Natural killer cell treated with Interleukin-12 subunit alpha and Interleukin-12 subunit beta and Interleukin-15 and Interleukin-18, amount 100 ng/mL, for 72 hours (primary cell): ENCODE results near the gene CSF2RB. TPM values are rescaled to one million over a fixed set of nuclear protein-coding genes. Genes with fewer than 3 reads are reported as not detected.

Source experiments
- ATAC-seq, 2 donors: fragments of 150-1000 bp; cut with Tn5 transposase in 1 of 2; sonication (Bioruptor Pico), chemical (Tn5 transposase) in 1 of 2; 2 replicates each; pipeline ENCODE4 v1.10.0; 2021
- DNase-seq: peaks from one replicate; pipeline ENCODE4 v3.0.0; 2022; ENCODE audit warnings: low spot score
- H3K27ac Mint-ChIP-seq, 2 donors: 1 replicate in 1 of 2; 2 replicates in 1 of 2; pipeline ENCODE4 v1.8.0; 2022; ENCODE audit warnings: mixed read lengths in 2 of 2, mild to moderate bottlenecking in 1 of 2, moderate library complexity in 1 of 2
- H3K27me3 Mint-ChIP-seq, 2 donors: 1 replicate in 1 of 2; 2 replicates in 1 of 2; pipeline ENCODE4 v1.8.0; 2022; ENCODE audit warnings: mixed read lengths in 2 of 2
- H3K36me3 Mint-ChIP-seq: one replicate; pipeline ENCODE4 v1.8.0; 2022; ENCODE audit warnings: mixed read lengths
- H3K4me1 Mint-ChIP-seq, 2 donors: 1 replicate in 1 of 2; 2 replicates in 1 of 2; pipeline ENCODE4 v1.8.0; 2022; ENCODE audit warnings: low read depth in 2 of 2, mixed read lengths in 2 of 2, mild to moderate bottlenecking in 1 of 2
- H3K4me3 Mint-ChIP-seq: one replicate; pipeline ENCODE4 v1.8.0; 2022; ENCODE audit warnings: mixed read lengths
- H3K9me3 Mint-ChIP-seq: 2 replicates; pipeline ENCODE4 v1.8.0; 2022; ENCODE audit warnings: mixed read lengths
- total RNA-seq, 2 donors: library from RNA; stranded (reverse); gene quantifications; one replicate each; pipeline ENCODE4 v1.2.3, GENCODE V29; 2022

The CSF2RB gene
- total RNA-seq, 2 donors from 2014 or later = 5.0 to 47.9 TPM

GRCh38 chr22:36899498-36899897 lies 13.9 kb upstream of the CSF2RB start:
- peaks cover 22% of the 10 kb centered on the region for H3K36me3 Mint-ChIP-seq
- peak overlapping the region in 1 of 2 donors; percentile 92 for H3K27ac Mint-ChIP-seq
- peaks cover 21 to 32% of the 10 kb centered on the region in 2 donors for H3K27me3 Mint-ChIP-seq
- H3K4me3 Mint-ChIP-seq = no peak overlapping the region
- DNase-seq = no peak
- no peaks in the 10 kb centered on the region for H3K9me3 Mint-ChIP-seq
- no peak for ATAC-seq
- peaks cover 27 to 35% of the 10 kb centered on the region in 2 donors for H3K4me1 Mint-ChIP-seq

DNA sequence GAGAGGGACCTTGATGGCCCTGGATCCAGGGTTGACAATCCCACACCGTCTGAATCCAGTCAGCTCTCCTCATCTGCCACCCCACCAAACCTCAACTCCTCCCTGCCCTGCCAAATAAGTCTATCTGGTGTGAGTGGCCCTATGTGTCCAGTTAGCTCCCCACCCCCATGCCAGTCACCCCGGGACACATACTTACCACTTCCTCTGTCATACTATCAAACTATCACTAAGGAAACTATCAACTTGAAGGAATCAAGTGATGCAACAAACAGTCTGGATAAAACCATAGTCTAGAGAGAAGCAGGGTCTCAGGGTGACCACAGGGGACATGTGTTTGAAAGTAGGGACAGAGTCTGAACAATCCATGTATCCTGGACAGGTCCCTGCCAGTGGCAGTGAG lies 13.2 kb upstream of the CSF2RB start:
- Mint-ChIP-seq H3K36me3 (peaks cover 19% of the 10 kb centered on the region), H3K9me3 (no peaks in the 10 kb centered on the region), H3K4me1 (peaks cover 27 to 35% of the 10 kb centered on the region in 2 donors), H3K27me3 (peaks cover 25 to 39% of the 10 kb centered on the region in 2 donors), H3K27ac (peak overlapping the region in 1 of 2 donors; percentile 92), H3K4me3 (peak overlapping the region; percentile 82)
- ATAC-seq (peak in 1 of 2 donors; percentile 83), DNase-seq (no peak)

GRCh38 chr22:36900880-36901279 lies 12.5 kb upstream of the CSF2RB start:
- H3K4me3 Mint-ChIP-seq = peak overlapping the region; percentile 82

DNA sequence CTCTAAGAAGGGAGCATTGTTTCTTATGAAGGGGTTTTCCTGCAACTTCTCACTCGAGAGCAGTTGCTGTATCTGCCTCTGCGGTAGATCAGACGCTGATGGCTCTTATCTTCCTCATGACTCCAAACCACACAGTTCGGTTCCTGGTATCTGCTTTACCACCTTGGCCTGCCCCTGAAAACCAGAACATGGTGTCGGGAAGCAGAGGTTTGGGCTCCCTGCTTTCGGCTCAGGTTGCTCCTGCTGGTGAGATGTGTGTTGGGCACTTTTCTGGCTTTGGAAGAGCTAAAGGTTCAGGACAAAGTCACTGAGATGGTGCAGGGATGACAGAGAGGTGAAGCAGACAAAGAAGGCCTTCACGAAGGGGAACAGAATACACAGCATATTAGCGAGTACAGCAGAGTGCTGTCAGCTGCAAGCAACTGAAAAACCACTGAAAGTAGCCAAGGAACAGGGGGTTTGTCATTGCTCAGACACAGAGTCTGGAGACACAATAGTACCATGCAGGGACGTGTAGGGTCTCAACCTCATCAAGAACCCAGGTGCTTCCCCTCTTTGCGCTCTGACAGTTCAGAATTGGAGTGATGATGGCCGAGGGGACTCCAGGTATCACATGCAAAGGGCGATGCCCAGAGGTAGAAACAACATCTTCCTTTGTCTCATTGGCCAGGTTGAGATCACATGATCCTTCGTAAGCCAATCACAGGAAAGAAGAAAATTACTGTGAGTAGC lies 11.9 kb upstream of the CSF2RB start:
- DNase-seq = no peak

More at GRCh38 chr22:36900880-36901279, 12.5 kb upstream of the CSF2RB start:
- H3K4me1 Mint-ChIP-seq = peaks cover 27 to 35% of the 10 kb centered on the region in 2 donors
- H3K27me3 Mint-ChIP-seq = peaks cover 25 to 39% of the 10 kb centered on the region in 2 donors
- DNase-seq (no peak), ATAC-seq (no peak)
- H3K36me3 Mint-ChIP-seq = peaks cover 16% of the 10 kb centered on the region
- no peaks in the 10 kb centered on the region for H3K9me3 Mint-ChIP-seq
- H3K27ac Mint-ChIP-seq = peak overlapping the region; percentile 81 to 92

DNA sequence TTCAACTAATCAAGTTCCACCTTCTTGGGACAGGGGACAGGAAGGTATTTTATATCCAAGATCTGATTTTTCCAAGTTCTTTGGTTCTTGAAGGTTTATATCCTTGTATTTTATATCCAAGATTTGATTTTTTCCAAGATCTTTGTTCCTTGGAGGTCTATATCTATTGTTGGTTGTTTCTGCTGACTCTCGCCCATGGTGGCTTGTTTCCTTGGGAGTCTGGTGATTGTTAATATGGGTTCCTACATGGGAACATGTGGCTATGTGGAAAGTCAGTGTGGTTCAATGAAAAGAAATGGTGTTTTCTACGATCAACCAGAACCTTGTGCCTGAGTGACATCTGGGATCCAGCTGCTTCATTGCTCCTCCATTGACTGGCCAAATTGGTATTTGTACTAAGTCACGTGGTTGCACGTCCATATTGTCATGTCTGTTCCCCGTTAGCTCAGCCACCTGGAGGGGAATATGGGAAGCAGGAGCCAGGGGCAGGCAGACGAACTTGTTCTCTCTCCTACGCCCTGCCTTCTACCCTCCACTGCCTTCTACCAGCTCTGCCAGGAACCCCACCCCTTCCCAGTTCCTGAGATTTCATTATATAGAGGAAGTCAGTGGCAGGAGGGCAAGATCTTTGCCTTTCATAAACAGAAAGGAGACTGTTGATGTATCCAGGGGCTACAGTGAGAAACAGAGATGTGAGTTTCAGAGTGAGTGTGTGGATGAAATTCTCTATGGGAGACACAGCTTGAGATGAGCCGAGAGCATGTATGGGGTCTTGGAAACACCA lies 11.1 kb upstream of the CSF2RB start:
- no peak for ATAC-seq
- Mint-ChIP-seq H3K27ac (peak overlapping the region in 1 of 2 donors; percentile 47), H3K4me3 (no peak overlapping the region), H3K36me3 (peaks cover 9% of the 10 kb centered on the region), H3K4me1 (peaks cover 24 to 26% of the 10 kb centered on the region in 2 donors), H3K9me3 (no peaks in the 10 kb centered on the region), H3K27me3 (peaks cover 29 to 35% of the 10 kb centered on the region in 2 donors)
- DNase-seq = no peak

More for the DNA sequence above, 11.9 kb upstream of the CSF2RB start:
- ATAC-seq = peak; percentile 54 to 63
- peaks cover 11% of the 10 kb centered on the region for H3K36me3 Mint-ChIP-seq
- H3K4me3 Mint-ChIP-seq = peak overlapping the region; percentile 82
- H3K9me3 Mint-ChIP-seq = no peaks in the 10 kb centered on the region
- H3K4me1 Mint-ChIP-seq = peaks cover 27 to 31% of the 10 kb centered on the region in 2 donors
- peak overlapping the region; percentile 81 to 92 for H3K27ac Mint-ChIP-seq
- H3K27me3 Mint-ChIP-seq = peaks cover 29 to 39% of the 10 kb centered on the region in 2 donors

- H3K27me3 Mint-ChIP-seq = peaks cover 31 to 35% of the 10 kb centered on the region in 2 donors
- peak overlapping the region in 1 of 2 donors; percentile 33 for H3K27ac Mint-ChIP-seq
- H3K4me1 Mint-ChIP-seq = peaks cover 18 to 24% of the 10 kb centered on the region in 2 donors
- no peaks in the 10 kb centered on the region for H3K9me3 Mint-ChIP-seq
- no peak overlapping the region for H3K4me3 Mint-ChIP-seq
- ATAC-seq = no peak
- H3K36me3 Mint-ChIP-seq = peaks cover 6% of the 10 kb centered on the region
- no peak for DNase-seq
Observed at GRCh38 chr22:36904260-36904880, 9.1 kb upstream of the CSF2RB start.

- peaks cover 35 to 37% of the 10 kb centered on the region in 2 donors for H3K27me3 Mint-ChIP-seq
- no peaks in the 10 kb centered on the region for H3K36me3 Mint-ChIP-seq
- H3K27ac Mint-ChIP-seq = no peak overlapping the region
Observed at GRCh38 chr22:36907253-36908195, 5.9 kb upstream of the CSF2RB start.

DNA sequence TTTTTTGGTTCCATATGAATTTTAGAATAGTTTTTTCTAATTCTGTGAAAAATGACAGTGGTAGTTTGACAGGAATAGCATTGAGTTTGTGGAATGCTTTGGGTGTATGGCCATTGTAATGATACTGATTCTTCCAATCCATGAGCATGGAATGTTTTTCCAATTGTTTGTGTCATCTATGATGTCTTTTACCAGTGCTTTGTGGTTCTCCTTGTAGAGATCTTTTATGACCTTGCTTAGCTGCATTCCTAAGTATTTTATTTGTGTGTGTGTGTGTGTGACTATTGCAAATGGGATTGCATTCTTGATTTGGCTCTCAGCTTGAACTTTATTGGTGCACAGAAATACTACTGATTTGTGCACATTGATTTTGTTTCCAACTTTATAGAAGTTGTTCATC lies 3.0 kb upstream of the CSF2RB start:
- ATAC-seq = no peak
- no peak for DNase-seq
- no peaks in the 10 kb centered on the region for H3K36me3 Mint-ChIP-seq
- H3K27ac Mint-ChIP-seq = no peak overlapping the region
- H3K27me3 Mint-ChIP-seq = peaks cover 23 to 35% of the 10 kb centered on the region in 2 donors
- H3K4me3 Mint-ChIP-seq = no peak overlapping the region
- no peaks in the 10 kb centered on the region for H3K9me3 Mint-ChIP-seq
- peaks cover 2 to 22% of the 10 kb centered on the region in 2 donors for H3K4me1 Mint-ChIP-seq

More at GRCh38 chr22:36907253-36908195, 5.9 kb upstream of the CSF2RB start:
- H3K4me3 Mint-ChIP-seq = no peak overlapping the region
- no peak for DNase-seq
- no peak for ATAC-seq
- no peaks in the 10 kb centered on the region for H3K9me3 Mint-ChIP-seq
- peaks cover 2 to 10% of the 10 kb centered on the region in 2 donors for H3K4me1 Mint-ChIP-seq

- no peaks in the 10 kb centered on the region for H3K36me3 Mint-ChIP-seq
- H3K4me1 Mint-ChIP-seq = peaks cover 2 to 22% of the 10 kb centered on the region in 2 donors
- ATAC-seq = no peak
- H3K9me3 Mint-ChIP-seq = no peaks in the 10 kb centered on the region
- H3K27ac Mint-ChIP-seq = peak overlapping the region; percentile 38 to 65
- H3K27me3 Mint-ChIP-seq = peaks cover 24 to 38% of the 10 kb centered on the region in 2 donors
- peak overlapping the region; percentile 71 for H3K4me3 Mint-ChIP-seq
- no peak for DNase-seq
Observed at GRCh38 chr22:36911887-36912661, 1.4 kb upstream of the CSF2RB start.

- H3K27me3 Mint-ChIP-seq = peaks cover 24 to 38% of the 10 kb centered on the region in 2 donors
- no peaks in the 10 kb centered on the region for H3K36me3 Mint-ChIP-seq
- H3K9me3 Mint-ChIP-seq = no peaks in the 10 kb centered on the region
- DNase-seq (no peak), ATAC-seq (no peak)
- H3K27ac Mint-ChIP-seq = peak overlapping the region; percentile 38 to 65
- peak overlapping the region; percentile 71 for H3K4me3 Mint-ChIP-seq
- peaks cover under 1 to 18% of the 10 kb centered on the region in 2 donors for H3K4me1 Mint-ChIP-seq
Observed at GRCh38 chr22:36912694-36913426, 568 bp upstream of the CSF2RB start.

DNA sequence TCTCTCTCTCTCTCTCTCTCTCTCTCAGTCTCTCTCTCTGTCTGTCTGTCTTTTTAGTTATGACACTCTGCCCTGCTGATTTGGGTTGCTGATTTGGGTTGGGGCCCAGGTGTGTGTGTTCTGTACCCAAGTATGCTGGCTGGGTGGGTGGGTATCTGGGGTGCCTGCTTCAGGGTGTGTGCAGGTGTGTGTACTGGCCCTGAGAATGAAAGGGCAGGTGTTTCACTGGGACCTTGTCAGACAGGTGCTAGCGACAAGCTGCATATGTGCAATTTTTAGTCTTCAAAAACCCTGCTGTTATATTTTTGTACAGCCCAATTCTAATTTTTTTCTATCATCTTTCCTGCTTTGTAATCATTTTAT lies 943 bp downstream of the CSF2RB start:
- H3K27me3 Mint-ChIP-seq = peaks cover 26 to 52% of the 10 kb centered on the region in 2 donors
- H3K36me3 Mint-ChIP-seq = peaks cover 2% of the 10 kb centered on the region
- peak overlapping the region in 1 of 2 donors; percentile 65 for H3K27ac Mint-ChIP-seq
- H3K4me1 Mint-ChIP-seq = peaks cover 0 to 17% of the 10 kb centered on the region in 2 donors
- peak overlapping the region; percentile 71 for H3K4me3 Mint-ChIP-seq
- H3K9me3 Mint-ChIP-seq = no peaks in the 10 kb centered on the region
- ATAC-seq = peak in 1 of 2 donors; percentile 51
- no peak for DNase-seq
